ENCODE results near the gene HSD17B8.

HSD17B8 gene

GRCh38 chr6:33192671-33193602 lies 11.5 kb upstream of the HSD17B8 start:
- ATAC-seq = no peak

- no peak for ATAC-seq
Measured at GRCh38 chr6:33193619-33194018, 10.8 kb upstream of the HSD17B8 start.

- no peak for ATAC-seq
Measured at GRCh38 chr6:33194431-33194979, 9.9 kb upstream of the HSD17B8 start.

GRCh38 chr6:33195304-33196165 lies 8.9 kb upstream of the HSD17B8 start:
- no peak for ATAC-seq

GRCh38 chr6:33197431-33198048 lies 6.9 kb upstream of the HSD17B8 start:
- peak; percentile 34 to 42 for ATAC-seq

GRCh38 chr6:33198159-33198852 lies 6.1 kb upstream of the HSD17B8 start:
- ATAC-seq = no peak

- ATAC-seq = no peak
Measured at GRCh38 chr6:33198853-33199436, 5.5 kb upstream of the HSD17B8 start.

GRCh38 chr6:33199687-33200218 lies 4.7 kb upstream of the HSD17B8 start:
- ATAC-seq = peak; percentile 31 to 37

- ATAC-seq = peak; percentile 62 to 67
Measured at GRCh38 chr6:33200219-33201146, 4.0 kb upstream of the HSD17B8 start, which contains the start of the genes RXRB and SLC39A7. RXRB (minus strand) TSS chr6:33200665; CDS start chr6:33200476, 189 bp downstream. SLC39A7 (plus strand) TSS chr6:33200867; CDS start chr6:33201246, 379 bp downstream.

GRCh38 chr6:33201147-33201545 lies 3.3 kb upstream of the HSD17B8 start:
- no peak for ATAC-seq

GRCh38 chr6:33201935-33202334 lies 2.5 kb upstream of the HSD17B8 start:
- ATAC-seq = no peak

- no peak for ATAC-seq
Measured at GRCh38 chr6:33202799-33203198, 1.7 kb upstream of the HSD17B8 start.

GRCh38 chr6:33203443-33204164 lies 851 bp upstream of the HSD17B8 start:
- no peak for ATAC-seq

GRCh38 chr6:33204165-33204414 lies 365 bp upstream of the HSD17B8 start:
- no peak for ATAC-seq

GRCh38 chr6:33205191-33206026 lies 954 bp downstream of the HSD17B8 start:
- peak; percentile 36 to 44 for ATAC-seq

GRCh38 chr6:33206027-33206863 lies 1.8 kb downstream of the HSD17B8 start:
- no peak for ATAC-seq

GRCh38 chr6:33206864-33207551 lies 2.6 kb downstream of the HSD17B8 start:
- ATAC-seq = no peak

All from activated CD4-positive, CD25-positive, alpha-beta regulatory T cell treated with anti-CD3 and anti-CD28 coated beads, Interleukin-2, amount 50 U/mL, for 24 hours (primary cell).